GM04504 (cell line): ENCODE results near the gene ZBED1.
"Not testable (repeated sequence)": the region's sequence is repeated elsewhere in the genome, so short reads cannot be mapped to it uniquely, and the experiment has no call there.

Source experiments
- DNase-seq: peaks from one replicate; pipeline ENCODE4 v3.0.0-alpha.2; 2012; ENCODE audit warnings: low read depth

The ZBED1 gene

DNA sequence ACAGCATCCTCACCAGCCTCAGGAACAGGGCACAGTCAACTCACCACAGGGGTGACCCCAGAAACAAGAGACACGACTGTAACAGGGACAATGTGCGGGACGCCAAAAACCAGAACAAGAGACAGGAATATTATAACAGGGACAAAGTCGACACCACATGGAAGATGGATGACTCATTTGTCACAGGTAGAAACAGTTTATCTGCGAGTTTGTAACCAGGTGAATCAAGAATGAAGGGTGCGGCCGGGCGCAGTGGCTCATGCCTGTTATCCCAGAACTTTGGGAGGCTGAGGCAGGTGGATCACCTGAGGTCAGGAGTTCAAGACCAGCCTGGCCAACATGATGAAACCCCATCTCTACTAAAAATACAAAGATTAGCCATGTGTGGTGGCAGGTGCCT lies 44.7 kb downstream of the ZBED1 start:
- DNase-seq = not testable (repeated sequence)

DNA sequence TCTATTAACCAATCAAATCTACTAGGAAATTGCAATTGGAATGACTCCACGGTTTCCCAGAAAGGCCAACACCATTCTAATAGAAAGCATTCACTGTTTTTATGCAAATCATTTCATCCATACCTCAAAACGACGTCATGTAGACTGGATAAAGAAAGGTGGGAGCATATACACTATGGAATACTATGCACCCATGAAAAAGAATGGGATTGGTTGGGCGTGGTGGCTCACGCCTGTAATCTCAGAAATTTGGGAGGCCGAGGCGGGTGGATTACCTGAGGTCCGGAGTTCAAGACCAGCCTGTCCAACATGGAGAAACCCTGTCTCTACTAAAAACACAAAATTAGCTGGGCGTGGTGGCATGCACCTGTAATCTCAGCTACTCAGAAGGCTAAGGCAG lies 46.2 kb downstream of the ZBED1 start:
- DNase-seq = not testable (repeated sequence)

DNA sequence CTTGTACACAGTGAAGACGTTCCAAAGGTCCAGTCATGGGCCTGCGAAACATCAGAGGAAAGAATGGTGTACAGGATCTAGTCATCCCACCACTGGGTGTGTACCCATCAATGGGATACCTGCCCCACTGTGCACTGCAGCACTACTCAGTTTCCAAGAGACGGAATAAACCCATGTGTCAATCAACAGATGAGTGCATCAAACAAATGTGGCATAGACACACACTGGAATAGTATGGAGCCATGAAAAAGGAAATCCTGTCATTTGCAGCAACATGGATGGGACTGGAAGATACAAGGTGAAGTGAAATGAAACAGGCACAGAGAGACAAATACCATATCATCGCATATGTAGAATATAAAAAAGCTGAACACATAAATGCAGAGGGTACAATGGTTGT lies 48.0 kb downstream of the ZBED1 start:
- no peak for DNase-seq

DNA sequence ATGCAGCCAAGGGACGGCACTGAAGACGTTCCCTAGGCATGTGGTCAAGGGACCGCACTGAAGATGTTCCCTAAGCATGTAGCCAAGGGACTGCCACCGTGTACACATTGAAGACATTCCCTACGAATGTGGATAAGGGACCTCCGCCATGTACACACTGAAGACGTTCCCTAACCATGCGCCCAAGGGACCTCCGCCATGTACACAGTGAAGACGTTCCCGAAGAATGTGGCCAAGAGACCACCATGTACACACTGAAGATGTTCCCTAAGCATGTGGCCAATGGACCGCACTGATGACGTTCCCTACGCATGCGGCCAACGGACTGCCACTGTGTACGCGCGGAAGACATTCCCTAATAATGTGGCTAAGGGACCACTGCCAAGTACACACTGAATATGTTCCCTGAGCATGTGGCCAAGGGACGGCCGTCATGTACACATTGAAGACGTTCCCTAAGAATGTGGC lies 48.4 kb downstream of the ZBED1 start:
- no peak for DNase-seq

DNA sequence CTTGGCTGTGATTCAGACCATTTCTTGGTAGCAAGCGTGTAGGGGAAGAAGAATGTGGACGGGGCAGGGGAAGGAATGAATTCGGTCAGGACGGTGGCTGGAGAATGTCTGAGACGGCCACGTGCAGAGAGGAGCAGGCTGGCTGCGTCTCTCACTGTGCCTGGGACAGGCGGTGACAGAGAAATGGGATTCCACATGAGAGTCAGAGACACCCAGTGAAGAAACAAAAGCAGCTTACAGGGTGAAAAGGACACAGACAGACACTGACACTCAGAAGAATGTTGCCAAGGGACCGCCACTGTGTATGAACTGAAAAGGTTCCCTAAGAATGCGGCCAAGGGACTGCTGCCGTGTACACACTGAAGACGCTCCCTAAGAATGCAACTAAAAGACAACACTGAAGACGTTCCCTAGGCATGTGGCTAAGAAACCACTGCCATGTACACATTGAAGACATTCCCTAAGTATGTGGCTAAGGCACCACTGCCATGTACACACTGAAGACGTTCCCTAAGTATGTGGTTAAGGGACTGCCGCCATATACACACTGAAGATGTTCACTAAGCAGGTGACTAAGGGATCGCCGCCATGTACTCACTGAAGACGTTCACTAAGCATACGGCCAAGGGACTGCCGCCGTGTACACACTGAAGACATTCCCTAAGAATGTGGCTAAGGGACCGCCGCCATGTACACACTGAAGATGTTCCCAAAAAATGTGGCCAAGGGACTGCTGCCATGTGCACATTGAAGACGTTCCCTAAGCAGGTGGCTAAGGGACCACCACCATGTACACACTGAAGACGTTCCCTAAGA lies 49.1 kb downstream of the ZBED1 start:
- no peak for DNase-seq

DNA sequence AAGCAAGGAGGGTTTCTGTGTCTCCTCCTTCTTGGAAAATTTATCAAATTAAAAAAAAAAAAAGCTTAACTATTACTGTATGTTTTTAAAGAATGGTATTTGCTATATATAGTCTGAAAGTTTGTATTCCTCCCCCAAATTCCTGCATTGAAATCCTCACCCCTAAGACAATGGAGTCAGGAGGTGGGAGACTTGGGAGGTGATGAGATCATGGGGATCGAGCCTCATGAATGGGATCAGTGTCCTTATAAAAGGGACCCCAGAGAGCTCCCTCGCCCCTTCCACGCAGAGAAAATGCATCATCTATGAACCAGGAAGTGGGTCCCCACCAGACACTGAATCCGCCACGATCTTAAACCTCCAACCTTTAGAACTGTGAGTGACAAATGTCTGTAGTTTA lies 50.1 kb downstream of the ZBED1 start:
- no peak for DNase-seq

DNA sequence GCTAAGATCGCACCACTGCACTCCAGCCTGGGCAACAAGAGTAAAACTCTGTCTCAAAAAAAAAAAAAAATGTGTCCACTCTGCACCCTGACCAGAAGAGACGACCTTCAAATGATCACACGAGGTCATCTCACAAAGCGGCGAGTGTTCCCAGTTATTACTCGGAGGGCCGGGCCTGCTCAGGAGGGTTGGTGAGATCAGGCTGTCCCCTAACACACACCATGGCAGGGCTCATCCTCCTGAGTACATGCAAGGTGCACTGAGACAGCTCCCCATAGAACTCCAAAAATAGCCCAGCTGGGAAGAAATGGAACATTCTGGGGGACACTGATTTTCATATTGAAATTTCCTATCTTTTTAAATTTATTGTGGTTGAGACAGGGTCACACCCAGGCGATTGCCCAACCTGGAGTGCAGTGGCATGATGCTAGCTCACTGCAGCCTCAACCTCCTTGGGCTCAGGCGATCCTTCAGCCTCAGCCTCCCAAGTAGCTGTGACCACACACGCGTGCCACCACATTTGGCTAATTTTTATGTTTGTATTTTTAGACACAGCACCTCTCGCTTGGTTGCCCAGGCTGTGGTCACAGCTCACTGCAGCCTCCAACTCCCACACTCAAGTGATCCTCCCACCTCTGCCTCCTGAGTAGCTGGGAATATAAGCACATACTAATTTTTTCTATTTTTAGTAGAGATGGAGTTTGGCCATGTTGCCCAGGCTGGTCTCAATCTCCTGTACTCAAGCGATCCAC lies 51.5 kb downstream of the ZBED1 start:
- no peak for DNase-seq

DNA sequence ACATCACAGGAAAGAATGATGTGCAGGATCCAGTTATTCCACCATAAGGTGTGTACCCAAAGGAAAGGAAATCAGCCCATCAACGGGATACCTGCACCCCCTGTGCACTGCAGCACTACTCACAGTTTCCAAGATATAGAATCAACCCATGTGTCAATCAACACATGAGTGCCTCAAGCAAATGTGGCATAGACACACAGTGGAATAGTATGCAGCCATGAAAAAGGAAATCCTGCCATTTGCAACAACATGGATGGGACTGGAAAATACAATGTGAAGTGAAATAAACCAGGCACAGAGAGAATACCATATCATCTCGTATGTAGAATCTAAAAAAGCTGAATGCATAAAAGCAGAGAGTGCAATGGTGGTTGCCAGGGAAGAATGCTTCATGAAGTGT lies 53.3 kb downstream of the ZBED1 start:
- no peak for DNase-seq

DNA sequence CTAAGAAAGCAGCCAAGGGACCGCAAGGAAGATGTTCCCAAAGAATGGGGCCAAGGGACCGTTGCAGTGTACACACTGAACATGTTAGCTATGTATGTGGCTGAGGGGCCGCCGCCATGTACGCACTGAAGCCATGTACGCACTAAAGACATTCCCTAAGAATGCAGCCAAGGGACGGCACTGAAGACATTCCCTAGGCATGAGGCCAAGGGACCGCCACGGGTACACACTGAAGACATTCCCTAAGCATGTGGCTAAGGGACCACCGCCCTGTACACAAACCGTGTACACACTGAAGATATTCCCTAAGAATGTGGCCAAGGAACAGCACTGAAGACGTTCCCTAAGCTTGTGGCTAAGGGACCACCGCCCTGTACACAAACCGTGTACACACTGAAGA lies 54.0 kb downstream of the ZBED1 start:
- no peak for DNase-seq

DNA sequence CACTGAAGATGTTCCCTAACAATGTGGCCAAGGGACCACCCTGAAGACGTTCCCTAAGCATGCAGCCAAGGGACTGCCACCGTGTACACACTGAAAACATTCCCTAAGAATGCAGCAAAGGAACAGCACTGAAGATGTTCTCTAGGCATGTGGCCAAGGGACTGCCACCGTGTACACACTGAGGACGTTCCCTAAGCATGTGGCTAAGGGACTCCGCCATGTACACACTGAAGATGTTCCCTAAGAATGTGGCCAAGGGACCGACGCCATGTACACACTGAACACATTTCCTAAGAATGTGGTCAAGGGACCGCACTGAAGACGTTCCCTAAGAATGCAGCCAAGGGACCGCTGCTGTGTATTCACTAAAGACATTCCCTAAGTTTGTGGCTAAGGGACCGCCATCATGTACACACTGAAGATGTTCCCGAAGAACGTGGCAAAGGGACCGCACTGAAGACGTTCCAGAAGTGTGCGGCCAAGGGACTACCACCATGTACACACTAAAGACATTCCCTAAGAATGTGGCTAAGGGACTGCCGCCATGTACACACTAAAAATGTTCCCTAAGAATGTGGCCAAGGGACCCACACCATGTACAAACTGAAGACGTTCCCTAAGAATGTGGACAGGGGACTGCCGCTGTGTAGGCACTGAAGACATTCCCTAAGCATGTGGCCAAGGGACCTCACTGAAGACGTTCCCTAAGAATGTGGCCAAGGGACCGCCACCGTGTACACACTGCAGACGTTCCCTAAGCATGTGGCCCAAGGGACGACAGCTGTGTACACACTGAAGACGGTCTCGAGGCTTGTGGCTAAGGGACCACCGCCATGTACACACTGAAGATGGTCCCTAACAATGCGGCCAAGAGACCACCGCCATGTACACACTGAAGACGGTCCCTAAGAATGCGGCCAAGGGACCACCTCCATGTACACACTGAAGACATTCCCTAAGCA lies 54.8 kb downstream of the ZBED1 start:
- DNase-seq = no peak

DNA sequence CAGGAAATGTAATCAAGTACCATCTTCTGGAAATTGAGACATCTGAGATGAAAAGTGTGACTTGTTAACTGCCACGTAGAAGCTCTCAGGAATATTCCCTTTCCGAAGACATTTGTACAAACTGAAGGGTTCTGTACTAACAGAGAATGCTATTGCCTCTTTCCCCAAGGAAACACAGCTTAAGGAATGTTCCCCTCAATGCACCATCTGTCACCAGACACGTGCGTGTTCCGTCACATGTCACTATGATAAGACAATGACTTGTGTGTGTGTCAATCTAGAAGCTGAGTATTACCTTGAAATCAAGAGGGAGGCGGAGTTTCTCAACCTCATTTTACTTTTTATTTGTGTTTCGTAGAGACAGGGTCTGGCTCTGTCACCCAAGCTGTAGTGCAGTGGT lies 58.1 kb downstream of the ZBED1 start:
- no peak for DNase-seq

DNA sequence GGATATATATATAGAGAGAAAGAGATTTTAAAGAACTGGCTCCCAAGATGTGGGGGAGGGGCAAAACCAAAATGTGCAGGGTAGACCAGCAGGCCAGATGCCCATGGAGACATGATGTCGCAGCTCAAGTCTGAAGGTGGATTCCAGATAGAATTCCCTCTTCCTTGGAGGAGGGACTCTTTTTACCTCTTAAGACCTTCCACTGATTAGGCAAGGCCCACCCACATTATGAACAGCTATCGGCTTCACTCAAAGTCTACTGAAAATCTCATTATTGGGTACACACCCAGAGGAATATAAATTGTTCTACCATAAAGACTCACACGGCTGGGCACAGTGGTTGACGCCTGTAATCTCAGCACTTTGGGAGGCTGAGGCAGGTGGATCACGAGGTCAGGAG lies 59.3 kb downstream of the ZBED1 start:
- no peak for DNase-seq

DNA sequence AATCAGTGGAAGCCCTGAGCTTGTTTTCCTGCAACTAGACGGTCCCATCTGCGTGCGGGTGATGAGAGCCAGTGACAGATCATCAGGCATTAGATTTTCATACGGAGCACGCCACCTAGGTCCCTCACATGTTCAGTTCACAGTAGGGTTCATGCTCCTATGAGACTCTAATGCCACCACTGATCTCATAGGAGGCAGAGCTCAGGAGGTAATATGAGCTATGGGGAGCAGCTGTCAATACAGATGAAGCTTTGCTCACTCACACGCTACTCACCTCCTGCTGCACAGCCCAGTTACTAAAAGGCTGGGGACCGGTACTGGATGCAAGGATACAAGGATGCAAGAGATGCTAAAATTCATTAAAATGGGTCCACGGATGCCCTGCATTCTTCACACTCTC lies 61.2 kb downstream of the ZBED1 start:
- DNase-seq = no peak
